Vagina (tissue), 2 donors: ENCODE data around the gene DARS2. TPM values are rescaled to one million over a fixed set of nuclear protein-coding genes. Genes with fewer than 3 reads are reported as not detected.

ENCODE experiments used
- DNase-seq, 2 donors: peaks; one replicate each; pipeline ENCODE4 v3.0.0-alpha.2; 2017; ENCODE audit errors: extremely low spot score in 2 of 2
- H3K27ac ChIP-seq: fragments of 200-600 bp; sonication (generic); one replicate; pipeline ENCODE4 v1.5.1; 2019
- H3K27me3 ChIP-seq: fragments of 200-600 bp; sonication (generic); one replicate; pipeline ENCODE4 v1.5.1; 2019
- H3K36me3 ChIP-seq, 2 donors: fragments of 200-600 bp; sonication (generic); one replicate each; pipeline ENCODE4 v1.5.1; 2017 to 2019
- H3K4me1 ChIP-seq: fragments of 200-600 bp; sonication (generic); one replicate; pipeline ENCODE4 v1.5.1; 2019
- H3K4me3 ChIP-seq, 2 donors: fragments of 200-600 bp; sonication (generic); 1 replicate in 1 of 2; 2 replicates in 1 of 2; pipeline ENCODE4 v1.5.1; 2016 to 2019
- H3K9me3 ChIP-seq: fragments of 200-600 bp; sonication (generic); one replicate; pipeline ENCODE4 v1.5.1; 2019
- POLR2A ChIP-seq, 2 donors: fragments of 450-650 bp; IDR thresholded peaks; one replicate each; pipeline ENCODE4 v1.6.1; 2017; ENCODE audit warnings: antibody characterized with exemption in 2 of 2, mild to moderate bottlenecking in 2 of 2, moderate library complexity in 2 of 2
- POLR2AphosphoS5 ChIP-seq, 2 donors: sonication (generic); formaldehyde crosslinking; IDR thresholded peaks; one replicate each; pipeline ENCODE4 v1.9.0; 2017; ENCODE audit warnings: antibody characterized with exemption in 2 of 2, mild to moderate bottlenecking in 2 of 2, low read depth in 1 of 2; ENCODE audit not compliant: insufficient read depth in 1 of 2
- intact Hi-C: fragments of 100-400 bp; cut with DNase I; formaldehyde crosslinking; loops from one replicate; pipeline ENCODE4 v1.15.1; 2023
- small RNA-seq: library from RNA; depleted of rRNA; stranded (forward); fragments of <200 nt; gene quantifications from one replicate; pipeline ENCODE3, GENCODE V24; 2016
- total RNA-seq: library from RNA; depleted of rRNA; stranded (reverse); fragments of >200 nt; gene quantifications from one replicate; pipeline ENCODE4 v1.2.3, GENCODE V29; 2016
- TF ChIP-seq, protein P1 (sequence below), 3 experiments: fragments of 450-650 bp in 2 of 3; fragments of 200-600 bp in 1 of 3; sonication (generic) in 1 of 3; IDR thresholded peaks; one replicate each; pipeline ENCODE4 v1.5.1; 2017 to 2019; ENCODE audit warnings: antibody characterized with exemption in 3 of 3, mild to moderate bottlenecking in 2 of 3, moderate library complexity in 2 of 3

The DARS2 gene
- total RNA-seq, 1 donor from 2014 or later, result 6.4 TPM

DNA sequence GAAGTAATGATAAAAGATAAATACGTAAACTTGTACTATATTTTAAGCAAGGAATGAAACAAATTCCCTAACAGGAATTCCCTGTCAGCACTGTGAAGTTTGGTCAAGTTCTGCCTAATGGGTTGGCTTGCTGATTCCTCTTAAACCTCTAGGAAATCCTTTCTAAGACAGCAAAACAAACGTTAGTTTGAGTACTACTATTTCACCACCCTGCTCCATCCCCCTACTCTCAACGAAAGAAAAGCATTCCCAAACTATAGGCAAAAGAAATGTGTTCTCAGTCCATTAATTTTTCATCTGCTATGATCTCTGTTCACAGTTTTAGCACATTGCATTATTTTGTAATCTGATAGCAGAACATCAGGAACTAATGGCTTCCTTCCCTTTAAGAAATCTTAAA is 76.5 kb downstream of the DARS2 start:
- intact Hi-C loops, result no loop called here
- TF ChIP-seq POLR2AphosphoS5 (IDR thresholded peaks at IDR 0.05; ENCODE audit: insufficient read depth in 1 of 2, low read depth in 1 of 2), result no peak
- TF ChIP-seq POLR2A (IDR thresholded peaks at IDR 0.05), result no peak
- TF ChIP-seq, protein P1, sequence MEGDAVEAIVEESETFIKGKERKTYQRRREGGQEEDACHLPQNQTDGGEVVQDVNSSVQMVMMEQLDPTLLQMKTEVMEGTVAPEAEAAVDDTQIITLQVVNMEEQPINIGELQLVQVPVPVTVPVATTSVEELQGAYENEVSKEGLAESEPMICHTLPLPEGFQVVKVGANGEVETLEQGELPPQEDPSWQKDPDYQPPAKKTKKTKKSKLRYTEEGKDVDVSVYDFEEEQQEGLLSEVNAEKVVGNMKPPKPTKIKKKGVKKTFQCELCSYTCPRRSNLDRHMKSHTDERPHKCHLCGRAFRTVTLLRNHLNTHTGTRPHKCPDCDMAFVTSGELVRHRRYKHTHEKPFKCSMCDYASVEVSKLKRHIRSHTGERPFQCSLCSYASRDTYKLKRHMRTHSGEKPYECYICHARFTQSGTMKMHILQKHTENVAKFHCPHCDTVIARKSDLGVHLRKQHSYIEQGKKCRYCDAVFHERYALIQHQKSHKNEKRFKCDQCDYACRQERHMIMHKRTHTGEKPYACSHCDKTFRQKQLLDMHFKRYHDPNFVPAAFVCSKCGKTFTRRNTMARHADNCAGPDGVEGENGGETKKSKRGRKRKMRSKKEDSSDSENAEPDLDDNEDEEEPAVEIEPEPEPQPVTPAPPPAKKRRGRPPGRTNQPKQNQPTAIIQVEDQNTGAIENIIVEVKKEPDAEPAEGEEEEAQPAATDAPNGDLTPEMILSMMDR (IDR thresholded peaks at IDR 0.05), result no peak
- no peaks in the 10 kb centered on the region for H3K36me3 ChIP-seq

DNA sequence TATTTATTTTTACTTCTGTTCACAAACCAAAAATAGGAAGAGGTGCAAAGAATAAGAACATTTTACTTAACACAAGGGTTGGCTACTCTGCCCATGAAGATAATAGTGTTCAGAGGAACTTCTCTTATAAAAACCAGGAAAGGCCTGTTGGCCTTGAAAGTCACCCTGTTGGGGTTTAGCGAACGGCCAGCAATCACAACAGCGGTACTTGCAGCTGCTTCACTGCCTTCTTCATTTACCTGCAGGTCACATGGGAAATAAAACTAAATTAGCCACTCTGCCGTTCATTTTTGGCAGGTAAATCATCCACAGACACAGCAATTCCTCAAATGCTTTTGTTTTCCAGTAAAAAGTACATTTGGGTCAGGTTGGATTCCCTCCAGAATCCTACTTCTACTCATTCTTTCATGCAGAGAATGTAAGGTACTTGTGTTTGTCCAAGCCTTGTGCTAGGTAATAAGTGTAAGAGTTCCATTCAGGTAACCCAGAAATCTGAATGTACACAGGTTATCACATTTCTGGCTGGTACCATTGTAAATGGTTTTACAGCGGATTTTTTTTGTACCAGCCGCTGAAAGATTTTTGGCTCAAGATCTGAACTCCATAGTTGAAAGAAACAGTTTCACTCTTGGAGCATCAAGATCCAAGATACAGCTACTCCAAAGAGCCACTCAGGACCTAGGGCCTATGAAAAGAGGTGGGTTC is 79.5 kb downstream of the DARS2 start:
- Histone ChIP-seq H3K27ac (no peak overlapping the region), H3K4me1 (no peaks in the 10 kb centered on the region), H3K27me3 (no peaks in the 10 kb centered on the region), H3K36me3 (no peaks in the 10 kb centered on the region), H3K4me3 (no peak overlapping the region), H3K9me3 (no peaks in the 10 kb centered on the region)
- intact Hi-C loops, result no loop called here
- DNase-seq, result no peak
- TF ChIP-seq POLR2A (IDR thresholded peaks at IDR 0.05) (no peak), POLR2AphosphoS5 (IDR thresholded peaks at IDR 0.05; ENCODE audit: insufficient read depth in 1 of 2, low read depth in 1 of 2) (no peak)
- TF ChIP-seq, protein P1 (IDR thresholded peaks at IDR 0.05), result no peak

More for the DNA sequence above, 76.5 kb downstream of the DARS2 start:
- Histone ChIP-seq H3K9me3 (no peaks in the 10 kb centered on the region), H3K27me3 (no peaks in the 10 kb centered on the region), H3K27ac (no peak overlapping the region), H3K4me3 (no peak overlapping the region), H3K4me1 (no peaks in the 10 kb centered on the region)
- DNase-seq, result no peak

Small RNA genes within 50 kb of the gene (small RNA-seq; reads per million reads assigned to genes)
- gene RF00019, result not detected

Other genes with a start within 250 kb of the DARS2 start
- gene SLC9C2, start 221.6 kb upstream of the DARS2 start, total RNA-seq, result not detected
- gene TEX50, start 189.3 kb upstream of the DARS2 start, total RNA-seq, result not detected
- gene ANKRD45, start 154.8 kb upstream of the DARS2 start, total RNA-seq, result not detected
- 14.7 TPM for gene KLHL20, start 109.7 kb upstream of the DARS2 start, total RNA-seq
- 3.7 TPM for gene CENPL, start 210 bp downstream of the DARS2 start, total RNA-seq
- gene GAS5, start 43.3 kb downstream of the DARS2 start, total RNA-seq, result 466 TPM
- 6.6 TPM for gene ZBTB37, start 43.7 kb downstream of the DARS2 start, total RNA-seq
- gene SERPINC1, start 92.7 kb downstream of the DARS2 start, total RNA-seq, result not detected
- 25.3 TPM for gene RC3H1, start 197.7 kb downstream of the DARS2 start, total RNA-seq